Measurements from ENCODE around the gene NVL.

Gene NVL

GRCh38 chr1:224193319-224193966, 136.5 kb downstream of the NVL start:
- DNase-seq (ENCODE audit: low spot score), result peak; percentile 34

GRCh38 chr1:224192082-224192788, 137.7 kb downstream of the NVL start:
- peak; percentile 71 for DNase-seq (ENCODE audit: low spot score)

GRCh38 chr1:224189561-224189960, 140.4 kb downstream of the NVL start:
- no peak for DNase-seq (ENCODE audit: low spot score)

DNA sequence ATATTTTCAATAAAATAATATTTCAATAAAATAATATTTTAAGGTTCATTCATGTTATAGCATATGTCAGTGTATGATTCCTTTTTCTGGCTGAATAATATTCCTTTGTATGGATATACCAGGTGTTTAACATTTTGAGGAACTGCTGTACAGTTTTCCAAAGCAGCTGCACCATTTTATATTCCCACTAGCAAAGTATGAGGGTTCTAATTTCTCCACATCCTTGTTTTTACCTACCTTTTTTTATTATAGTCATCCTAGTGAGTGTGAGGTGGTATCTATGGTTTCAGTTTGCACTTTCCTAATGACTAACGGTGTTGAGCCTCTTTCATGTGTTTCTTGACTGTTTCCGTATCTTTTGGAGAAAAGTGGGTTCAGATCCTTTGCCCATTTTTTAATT, 141.7 kb downstream of the NVL start:
- DNase-seq (ENCODE audit: low spot score), result peak; percentile 67

DNA sequence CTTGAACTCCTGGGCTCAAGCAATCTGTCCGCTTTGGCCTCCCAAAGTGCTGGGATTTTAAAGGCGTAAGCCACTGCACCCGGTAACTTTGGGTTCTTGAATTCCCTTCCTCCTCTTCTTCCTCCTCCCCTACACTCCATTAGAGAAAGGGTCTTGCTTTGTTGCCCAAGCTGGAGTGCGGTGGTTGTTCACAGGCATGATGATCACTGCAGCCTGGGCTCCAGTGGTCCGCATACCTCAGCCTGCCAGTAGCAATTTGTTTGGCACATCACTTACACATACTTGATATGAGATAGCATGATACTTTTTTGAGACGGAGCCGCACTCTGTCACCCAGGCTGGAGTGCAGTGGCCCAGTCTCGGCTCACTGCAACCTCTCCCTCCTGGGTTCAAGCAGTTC, 144.8 kb downstream of the NVL start:
- no peak for DNase-seq (ENCODE audit: low spot score)

- peak; percentile 62 for DNase-seq (ENCODE audit: low spot score)
Observed at GRCh38 chr1:224183591-224184312, 146.2 kb downstream of the NVL start.

DNA sequence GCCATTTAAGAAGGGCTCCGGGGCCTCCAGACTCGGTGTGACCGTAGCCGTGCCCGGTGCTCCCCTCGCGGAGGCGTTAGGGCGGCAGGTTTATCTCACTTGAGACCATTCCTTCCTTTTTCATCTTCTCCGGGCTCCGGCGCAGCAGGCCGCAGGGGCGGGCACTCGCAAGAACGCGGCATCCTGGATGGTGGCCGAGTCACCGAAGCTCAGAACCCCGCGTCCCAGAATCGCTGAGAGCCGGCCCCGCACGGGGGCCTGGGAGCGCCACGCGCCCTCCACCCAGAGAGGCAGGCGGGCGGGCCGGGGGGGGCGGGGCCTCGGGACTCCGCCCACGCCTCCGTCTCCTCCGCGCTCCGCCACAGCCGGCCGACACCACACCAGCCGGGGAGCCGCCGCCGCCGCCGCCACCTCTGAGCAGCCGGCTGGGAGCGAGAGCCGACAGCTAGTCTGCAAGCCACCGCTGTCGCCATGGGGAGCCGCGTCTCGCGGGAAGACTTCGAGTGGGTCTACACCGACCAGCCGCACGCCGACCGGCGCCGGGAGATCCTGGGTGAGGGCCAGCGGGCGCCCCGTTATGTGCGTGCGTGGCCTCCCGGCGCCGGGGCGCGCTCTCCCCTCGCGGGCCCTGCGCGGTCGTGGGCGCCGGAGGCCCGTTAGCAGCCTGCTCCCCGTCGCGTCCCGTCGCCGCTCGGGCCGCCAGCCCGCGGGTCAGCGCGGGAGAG, 146.9 kb downstream of the NVL start, which contains the start of gene DEGS1:
DEGS1 (plus strand) TSS at position 375 of the 725 bp plus-strand sequence; CDS start at position 472, 97 bp downstream.
- DNase-seq (ENCODE audit: low spot score), result peak; percentile 84

DNA sequence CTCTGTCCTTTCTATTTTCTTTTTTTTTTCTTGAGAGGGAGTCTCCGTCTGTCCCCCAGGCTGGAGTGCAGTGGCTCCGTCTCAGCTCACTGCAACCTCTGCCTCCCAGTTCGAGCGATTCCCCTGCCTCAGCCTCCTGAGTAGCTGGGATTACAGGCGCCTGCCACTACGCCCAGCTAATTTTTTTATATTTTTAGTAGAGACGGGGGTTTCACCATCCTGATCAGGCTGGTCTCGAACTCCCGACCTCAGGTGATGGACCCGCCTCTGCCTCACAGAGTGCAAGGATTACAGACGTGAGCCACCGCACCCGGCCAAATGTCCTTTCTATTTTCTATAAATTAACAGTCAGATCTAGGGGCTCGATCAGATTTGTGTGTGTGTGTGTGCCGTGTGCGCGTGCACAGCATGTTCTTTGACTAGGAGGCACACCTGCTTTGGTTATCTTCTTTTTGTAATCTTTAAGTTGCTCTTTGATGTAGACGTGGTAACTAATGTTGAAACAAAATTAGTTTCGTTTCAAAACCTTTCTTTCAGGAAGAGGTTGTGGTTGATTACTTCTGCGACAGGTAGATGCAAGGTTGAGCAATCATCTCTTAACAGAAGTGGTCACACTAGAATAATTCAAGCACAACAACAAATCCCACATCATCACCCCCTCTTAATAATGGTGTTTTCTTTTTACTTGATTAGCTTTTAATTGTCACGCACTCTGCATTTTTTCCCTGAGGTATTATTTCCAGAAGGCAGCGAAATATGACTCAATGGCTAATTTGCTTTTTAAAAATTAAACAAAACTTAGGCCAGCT, 147.7 kb downstream of the NVL start:
- peak; percentile 83 for DNase-seq (ENCODE audit: low spot score)

- DNase-seq (ENCODE audit: low spot score), result no peak
Observed at GRCh38 chr1:224181453-224181810, 148.5 kb downstream of the NVL start.

DNA sequence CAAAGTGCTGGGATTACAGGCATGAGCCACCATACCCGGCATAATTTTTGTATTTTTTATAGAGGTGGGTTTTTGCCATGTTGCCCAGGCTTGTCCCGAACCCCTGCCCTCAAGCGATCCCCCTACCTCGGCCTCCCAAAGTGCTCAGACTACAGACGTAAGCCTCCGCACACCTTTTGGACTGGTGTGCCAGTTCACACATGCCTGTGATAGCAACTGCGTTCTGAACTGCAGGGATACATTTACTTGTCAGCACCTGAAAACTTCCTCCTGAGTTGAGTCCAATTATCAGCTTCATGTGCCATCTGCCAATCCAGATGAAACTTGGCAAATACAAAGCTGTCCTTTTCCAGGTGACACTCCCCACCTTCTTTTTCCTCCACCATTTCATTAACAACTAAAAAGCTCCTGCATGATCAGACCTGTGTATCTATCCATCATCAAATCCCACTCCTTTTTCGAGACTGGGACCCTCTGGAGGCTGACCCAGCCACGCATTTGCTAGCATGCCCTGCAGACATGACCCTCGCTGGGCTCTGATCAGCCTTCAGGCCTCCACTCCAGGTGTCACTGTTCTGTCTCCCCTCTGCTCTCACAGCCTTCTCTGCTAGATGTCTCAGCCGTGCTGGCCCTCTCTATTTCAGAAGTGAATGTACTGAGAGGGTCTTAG, 149.1 kb downstream of the NVL start:
- DNase-seq (ENCODE audit: low spot score), result no peak

- DNase-seq (ENCODE audit: low spot score), result no peak
Observed at GRCh38 chr1:224178894-224179293, 151.1 kb downstream of the NVL start.

DNA sequence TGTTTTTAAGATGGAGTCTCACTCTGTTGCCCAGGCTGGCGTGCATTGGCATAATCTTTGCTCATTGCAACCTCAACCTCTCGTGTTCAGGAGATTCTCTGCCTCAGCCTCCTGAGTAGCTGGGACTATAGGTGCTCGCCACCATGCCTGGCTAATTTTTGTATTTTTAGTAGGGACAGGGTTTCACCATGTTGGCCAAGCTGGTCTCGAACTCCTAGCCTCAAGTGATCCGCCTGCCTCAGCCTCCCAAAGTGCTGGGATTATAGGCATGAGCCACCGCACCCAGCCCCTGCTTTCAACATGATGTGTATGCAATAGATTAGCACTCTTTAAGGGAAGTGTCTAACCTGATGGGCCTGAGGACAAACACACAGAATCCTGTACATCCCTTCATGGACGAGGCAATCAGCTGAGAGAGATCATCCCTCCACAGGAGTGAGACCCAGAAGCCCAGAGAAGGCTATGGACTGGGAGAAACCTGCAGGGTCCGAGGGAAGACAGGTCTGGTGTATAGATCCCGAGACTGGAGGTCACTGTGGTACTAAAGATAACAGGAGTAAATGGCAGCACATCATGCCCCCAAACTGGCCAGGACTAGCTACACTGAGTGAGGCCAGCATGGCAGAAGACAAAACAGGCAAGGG, 152.5 kb downstream of the NVL start:
- no peak for DNase-seq (ENCODE audit: low spot score)

Data from activated CD4-positive, alpha-beta T cell treated with anti-CD3 and anti-CD28 coated beads, Interleukin-2, Interleukin-4, amounts not matched to agents 100 ng/mL and 50 ng/mL, durations not matched to agents 16 hours and 8 hours (primary cell).